H1 (cell line): ENCODE data around the gene GPSM3. TPM values are rescaled to one million over a fixed set of nuclear protein-coding genes. Genes with fewer than 3 reads are reported as not detected.

Experiments used
- CTCF ChIA-PET: fragments of 300-600 bp; sonication (Branson Sonifier 250); formaldehyde crosslinking; loops from one replicate; lab custom pipeline; 2021; ENCODE audit not compliant: partially characterized antibody; lab: Charles Lee
- POLR2A ChIA-PET: fragments of 300-600 bp; sonication (Branson Sonifier 250); formaldehyde crosslinking; loops from one replicate; lab custom pipeline; 2021; ENCODE audit warnings: inconsistent platforms; ENCODE audit not compliant: partially characterized antibody; lab: Charles Lee
- DNase-seq, 2 experiments: peaks; one replicate each; pipeline versions ENCODE4 v3.0.0 to v3.0.0-alpha.2; 2010 to 2022; ENCODE audit warnings: low spot score in 2 of 2, low read depth in 1 of 2, mixed read lengths in 1 of 2
- FAIRE-seq: peaks from 2 replicates; lab custom pipeline; 2011; peaks lifted over from hg19 to GRCh38; lab: Jason Lieb, UNC
- H2AFZ ChIP-seq: 2 replicates; pipeline ENCODE4 v1.8.1; 2012; ENCODE audit warnings: low read length, inconsistent platforms
- H2AK5ac ChIP-seq: 2 replicates; pipeline ENCODE4 v1.6.1; 2013; ENCODE audit warnings: low read depth, low read length
- H2BK120ac ChIP-seq: replicated peaks from 2 replicates; pipeline ENCODE3; 2013; ENCODE audit warnings: low read depth, low read length, inconsistent platforms
- H2BK12ac ChIP-seq: 2 replicates; pipeline ENCODE4 v1.6.1; 2013; ENCODE audit warnings: low read depth, low read length
- H2BK15ac ChIP-seq: 2 replicates; pipeline ENCODE4 v1.6.1; 2013; ENCODE audit warnings: low read length
- H2BK20ac ChIP-seq: 2 replicates; pipeline ENCODE4 v1.6.1; 2013; ENCODE audit warnings: low read length
- H2BK5ac ChIP-seq: 2 replicates; pipeline ENCODE4 v1.6.1; 2013; ENCODE audit warnings: low read depth, low read length
- H3K14ac ChIP-seq: 2 replicates; pipeline ENCODE4 v1.6.1; 2013; ENCODE audit warnings: inconsistent platforms; ENCODE audit not compliant: insufficient read length
- H3K18ac ChIP-seq: 2 replicates; pipeline ENCODE4 v1.6.1; 2013; ENCODE audit warnings: low read length; ENCODE audit errors: extremely low read depth
- H3K23ac ChIP-seq: 2 replicates; pipeline ENCODE4 v1.6.1; 2013; ENCODE audit warnings: inconsistent platforms; ENCODE audit not compliant: insufficient read length
- H3K23me2 ChIP-seq: 2 replicates; pipeline ENCODE4 v1.6.1; 2013; ENCODE audit warnings: low read depth, low read length
- H3K27ac ChIP-seq: 2 replicates; pipeline ENCODE4 v1.6.1; 2011; ENCODE audit warnings: low read depth, low read length, inconsistent platforms
- H3K27me3 ChIP-seq, 4 experiments: replicated peaks in 1 of 4; 1 replicate in 1 of 4; 2 replicates in 3 of 4; pipeline versions ENCODE4 v1.6.1 to v1.8.1; 2011 to 2013; ENCODE audit warnings: low read length in 3 of 4, mild to moderate bottlenecking in 3 of 4, inconsistent platforms in 2 of 4, mixed read lengths in 2 of 4, moderate library complexity in 1 of 4; ENCODE audit not compliant: control insufficient read depth in 3 of 4, insufficient read depth in 3 of 4; ENCODE audit errors: extremely low read depth in 1 of 4
- H3K36me3 ChIP-seq, 4 experiments: 2 replicates each; pipeline versions ENCODE4 v1.6.1 to v1.8.1; 2011 to 2013; ENCODE audit warnings: mild to moderate bottlenecking in 4 of 4, low read length in 3 of 4, moderate library complexity in 2 of 4, control low read depth in 1 of 4, inconsistent platforms in 1 of 4; ENCODE audit not compliant: insufficient read depth in 4 of 4, control insufficient read depth in 2 of 4
- H3K4ac ChIP-seq: replicated peaks from 2 replicates; pipeline ENCODE3; 2013; ENCODE audit warnings: low read length, low read depth, mixed read lengths, inconsistent platforms; ENCODE audit not compliant: insufficient read length
- H3K4me1 ChIP-seq, 4 experiments: replicated peaks in 1 of 4; 1 replicate in 1 of 4; 2 replicates in 3 of 4; pipeline versions ENCODE4 v1.6.1 to v1.8.1; 2011 to 2013; ENCODE audit warnings: low read length in 3 of 4, inconsistent platforms in 2 of 4, mixed read lengths in 1 of 4; ENCODE audit not compliant: insufficient read depth in 4 of 4, control insufficient read depth in 3 of 4
- H3K4me2 ChIP-seq, 2 experiments: 2 replicates each; pipeline versions ENCODE4 v1.6.1 to v1.8.1; 2011 to 2013; ENCODE audit warnings: low read depth in 2 of 2, low read length in 2 of 2, control low read depth in 1 of 2, inconsistent platforms in 1 of 2, mild to moderate bottlenecking in 1 of 2; ENCODE audit not compliant: insufficient read depth in 1 of 2
- H3K4me3 ChIP-seq, 4 experiments: fragments of 200-600, 300-600 bp in 1 of 4; sonication (generic), shearing (Covaris generic), sonication (Bioruptor Twin) in 1 of 4; 2 replicates each; pipeline versions ENCODE4 v1.5.1 to v1.8.1; 2011 to 2016; ENCODE audit warnings: low read length in 4 of 4, low read depth in 3 of 4, control low read depth in 2 of 4, inconsistent platforms in 2 of 4, mild to moderate bottlenecking in 2 of 4, mixed read lengths in 1 of 4, moderate library complexity in 1 of 4; ENCODE audit not compliant: insufficient read depth in 2 of 4; ENCODE audit errors: extremely low read depth in 1 of 4
- H3K56ac ChIP-seq: replicated peaks from 2 replicates; pipeline ENCODE3; 2013; ENCODE audit warnings: low read depth, mild to moderate bottlenecking, mixed read lengths, low read length, inconsistent platforms; ENCODE audit not compliant: insufficient read length
- H3K79me1 ChIP-seq: 2 replicates; pipeline ENCODE4 v1.6.1; 2013; ENCODE audit warnings: low read depth, low read length, control low read depth
- H3K79me2 ChIP-seq, 2 experiments: 2 replicates each; pipeline versions ENCODE4 v1.6.1 to v1.8.1; 2012 to 2013; ENCODE audit warnings: low read length in 2 of 2, mild to moderate bottlenecking in 2 of 2, inconsistent platforms in 1 of 2; ENCODE audit not compliant: insufficient read depth in 2 of 2, control insufficient read depth in 1 of 2
- H3K9ac ChIP-seq, 4 experiments: replicated peaks in 1 of 4; 1 replicate in 1 of 4; 2 replicates in 3 of 4; pipeline versions ENCODE4 v1.6.1 to v1.8.1; 2011 to 2013; ENCODE audit warnings: low read depth in 3 of 4, low read length in 3 of 4, control low read depth in 2 of 4, mild to moderate bottlenecking in 2 of 4, moderate library complexity in 2 of 4, inconsistent platforms in 1 of 4; ENCODE audit errors: extremely low read depth in 1 of 4
- H3K9me3 ChIP-seq, 2 experiments: 2 replicates each; pipeline versions ENCODE4 v1.6.1 to v1.8.1; 2012 to 2013; ENCODE audit warnings: mild to moderate bottlenecking in 2 of 2, moderate library complexity in 2 of 2, control low read depth in 1 of 2, inconsistent platforms in 1 of 2, low read depth in 1 of 2, low read length in 1 of 2, mixed read lengths in 1 of 2; ENCODE audit not compliant: insufficient read depth in 2 of 2
- H4K20me1 ChIP-seq, 2 experiments: replicated peaks in 1 of 2; 2 replicates each; pipeline versions ENCODE3 to v1.8.1; 2011 to 2013; ENCODE audit warnings: inconsistent platforms in 2 of 2, low read length in 2 of 2, mild to moderate bottlenecking in 1 of 2; ENCODE audit not compliant: insufficient read depth in 2 of 2, control insufficient read depth in 1 of 2
- H4K5ac ChIP-seq: 2 replicates; pipeline ENCODE4 v1.6.1; 2013; ENCODE audit warnings: low read length, low read depth, mixed read lengths, inconsistent platforms; ENCODE audit not compliant: insufficient read length
- H4K8ac ChIP-seq: 2 replicates; pipeline ENCODE4 v1.8.0; 2013; ENCODE audit warnings: mild to moderate bottlenecking, moderate library complexity, low read length, inconsistent platforms; ENCODE audit not compliant: insufficient read depth; ENCODE audit errors: extremely low read depth
- H4K91ac ChIP-seq: replicated peaks from 2 replicates; pipeline ENCODE3; 2013; ENCODE audit warnings: low read length, mixed read lengths, inconsistent platforms; ENCODE audit not compliant: insufficient read length
- RAD21 ChIP-seq, 2 experiments: IDR thresholded peaks in 1 of 2; conservative IDR thresholded peaks in 1 of 2; 2 replicates each; pipeline ENCODE4 v1.6.1; 2011; ENCODE audit warnings: low read depth in 2 of 2, low read length in 2 of 2, improper control_type of control experiment in 1 of 2, inconsistent platforms in 1 of 2, mild to moderate bottlenecking in 1 of 2, moderate library complexity in 1 of 2
- ZNF274 ChIP-seq: IDR thresholded peaks from 2 replicates; pipeline ENCODE4 v1.7.0; 2012; ENCODE audit warnings: low read length, borderline replicate concordance; ENCODE audit errors: extremely low read depth
- WGBS, 2 experiments: shearing (Covaris generic) in 1 of 2; methylation state at CpG; one replicate each; pipeline versions ENCODE4 v1.1.6 to v1.1.7; 2013 to 2015; ENCODE audit warnings: low lambda C conversion rate in 2 of 2, mixed read lengths in 2 of 2, inconsistent platforms in 1 of 2, low coverage in 1 of 2, missing lambda C conversion rate in 1 of 2; ENCODE audit not compliant: insufficient replicate concordance in 2 of 2, insufficient coverage in 1 of 2, insufficient read length in 1 of 2; ENCODE audit errors: extremely low coverage in 1 of 2, missing lambda C conversion rate in 1 of 2; 5-methylcytosine and 5-hydroxymethylcytosine counted together
- polyA plus RNA-seq, 7 experiments: library from polyadenylated mRNA; depleted of rRNA in 3 of 7; stranded (reverse) in 5 of 7; unstranded in 2 of 7; fragments of >200 nt in 5 of 7; fragments of 200-250 nt in 2 of 7; gene quantifications; 1 replicate in 5 of 7; 2 replicates in 1 of 7; 4 replicates in 1 of 7; pipeline versions ENCODE4 v1.2.1 to v1.2.3, GENCODE V29; 2011 to 2013; ENCODE audit warnings: missing spikeins in 2 of 7, mixed read lengths in 2 of 7
- total RNA-seq: library from RNA; stranded (reverse); fragmentation: NEBNext Ultra II Directional; extraction: Animal tissue kit (Norgen Biotek cat#: 25700); gene quantifications from 2 replicates; pipeline ENCODE4 v1.2.1, GENCODE V29; 2021

Gene GPSM3
- total and polyA plus RNA-seq, 2 of the 8 experiments (the other 6 are each of a cell fraction or from before 2014, with no cell fraction given), result 6.6 to 9.8 TPM

- Histone ChIP-seq H3K23me2 (peaks cover 9% of the 10 kb centered on the region; the same call in 1 of the 2 replicates), H2BK5ac (no peak overlapping the region), H3K56ac (no peak overlapping the region), H3K23ac (no peak overlapping the region), H4K91ac (no peak overlapping the region), H3K9me3 (no peaks in the 10 kb centered on the region), H2AFZ (no peak overlapping the region), H2BK20ac (0 out of 2 replicates have a peak overlapping the region, but pooled peaks have one; percentile 61), H3K79me1 (no peaks in the 10 kb centered on the region), H3K27me3 (peaks cover 4 to 35% (median 33%) of the 10 kb centered on the region in 4 experiments), H3K4ac (no peak overlapping the region), H3K79me2 (no peaks in the 10 kb centered on the region), H2AK5ac (no peak overlapping the region), H3K36me3 (no peaks in the 10 kb centered on the region), H2BK15ac (no peak overlapping the region), H2BK120ac (no peak overlapping the region), H3K18ac (no peak overlapping the region), H4K20me1 (no peaks in the 10 kb centered on the region), H3K4me2 (peak overlapping the region; percentile 94 to 100), H3K14ac (no peak overlapping the region), H3K4me3 (peak overlapping the region; percentile 51 to 76 (median 70); a peak in 5 of 8 replicates), H4K5ac (no peak overlapping the region), H2BK12ac (no peak overlapping the region), H3K4me1 (peaks cover 10 to 32% (median 14%) of the 10 kb centered on the region in 4 experiments), H3K27ac (no peak overlapping the region), H3K9ac (no peak overlapping the region; a peak in 1 of 7 replicates), H4K8ac (no peak overlapping the region)
- ChIA-PET CTCF (interaction anchor here (0.7 to 4.7 kb wide), 14 partner anchors 9 to 53 kb away, joined by 3 to 23 read pairs (median 5); partner anchors contain the start of genes ATF6B and GPSM3), POLR2A (interaction anchor here (1.2 to 9.2 kb wide), 7 partner anchors 11 to 48 kb away, joined by 3 to 70 read pairs (median 6); partner anchors contain the start of genes AGPAT1, ATF6B, FKBPL and PBX2)
- FAIRE-seq (no peak), DNase-seq (no peak)
- TF ChIP-seq ZNF274, result no peak
- TF ChIP-seq RAD21 (IDR thresholded peaks at IDR 0.05 in 1 of 2, conservative IDR thresholded peaks at IDR 0.05 in 1 of 2; ENCODE audit: low read depth in 2 of 2, low read length in 2 of 2), result peak; percentile 13 to 39; a peak in 1 of 4 replicates
- WGBS, 2 experiments, result 98% methylated on average over 4 of the region's 4 CpGs; no CpG with 5 or more reads in 1 of the 2 experiments
Observed at GRCh38 chr6:32147401-32148132, 44.9 kb downstream of the GPSM3 start.
